Lower leg skin (tissue), 4 donors: ENCODE measurements around the gene RIOX2. TPM values are rescaled to one million over a fixed set of nuclear protein-coding genes. Genes with fewer than 3 reads are reported as not detected.

Source experiments
- DNase-seq, 2 donors: peaks; one replicate each; pipeline ENCODE4 v3.0.0-alpha.2; 2019; ENCODE audit warnings: low spot score in 2 of 2
- H3K4me3 ChIP-seq: fragments of 200-600 bp; sonication (generic); 2 replicates; pipeline ENCODE4 v1.5.1; 2017; ENCODE audit warnings: mild to moderate bottlenecking, low read depth; ENCODE audit not compliant: poor library complexity, severe bottlenecking
- POLR2A ChIP-seq, 2 donors: fragments of 450-650 bp; IDR thresholded peaks; one replicate each; pipeline ENCODE4 v1.6.1; 2016 to 2017; ENCODE audit warnings: antibody characterized with exemption in 2 of 2, mild to moderate bottlenecking in 1 of 2, moderate library complexity in 1 of 2
- WGBS, 2 donors: methylation state at CpG; one replicate each; pipeline ENCODE4 v1.1.5; 2018; 5-methylcytosine and 5-hydroxymethylcytosine counted together
- intact Hi-C: fragments of 100-400 bp; cut with DNase I; formaldehyde crosslinking; loops from one replicate; pipeline ENCODE4 v1.15.0; 2023; ENCODE audit warnings: low total_unique reads
- total RNA-seq, 4 donors: library from RNA; depleted of rRNA; stranded (reverse); fragments of >200 nt; gene quantifications; one replicate each; pipeline ENCODE4 v1.1.0, GENCODE V29; 2016
- TF ChIP-seq, protein P1 (sequence below), 3 donors: fragments of 450-650 bp; IDR thresholded peaks; one replicate each; pipeline ENCODE4 v1.5.1; 2016; ENCODE audit warnings: antibody characterized with exemption in 3 of 3, mild to moderate bottlenecking in 3 of 3, moderate library complexity in 2 of 3

RIOX2 gene
- total RNA-seq, 4 donors from 2014 or later: 37.6 to 42.5 (median 40.7) TPM

DNA sequence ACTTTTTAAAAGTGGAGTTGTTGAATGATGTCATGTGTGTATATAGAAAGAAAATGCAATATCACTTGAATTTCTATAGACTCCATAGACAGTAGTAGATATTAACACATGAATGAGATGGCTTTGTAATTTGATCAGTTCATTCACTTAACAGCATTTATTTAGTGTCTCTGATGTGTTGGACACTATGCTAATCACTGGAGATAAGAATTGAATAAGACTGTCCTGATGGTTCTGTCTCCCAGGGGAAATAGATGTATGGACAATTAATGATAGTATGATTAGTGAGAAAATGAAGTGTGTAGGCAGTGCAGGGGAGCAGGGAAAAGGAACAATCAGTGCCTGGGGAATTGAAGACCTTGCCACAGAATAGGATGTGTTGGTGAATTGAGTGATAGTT lies 72.9 kb downstream of the RIOX2 start:
- TF ChIP-seq, protein P1, sequence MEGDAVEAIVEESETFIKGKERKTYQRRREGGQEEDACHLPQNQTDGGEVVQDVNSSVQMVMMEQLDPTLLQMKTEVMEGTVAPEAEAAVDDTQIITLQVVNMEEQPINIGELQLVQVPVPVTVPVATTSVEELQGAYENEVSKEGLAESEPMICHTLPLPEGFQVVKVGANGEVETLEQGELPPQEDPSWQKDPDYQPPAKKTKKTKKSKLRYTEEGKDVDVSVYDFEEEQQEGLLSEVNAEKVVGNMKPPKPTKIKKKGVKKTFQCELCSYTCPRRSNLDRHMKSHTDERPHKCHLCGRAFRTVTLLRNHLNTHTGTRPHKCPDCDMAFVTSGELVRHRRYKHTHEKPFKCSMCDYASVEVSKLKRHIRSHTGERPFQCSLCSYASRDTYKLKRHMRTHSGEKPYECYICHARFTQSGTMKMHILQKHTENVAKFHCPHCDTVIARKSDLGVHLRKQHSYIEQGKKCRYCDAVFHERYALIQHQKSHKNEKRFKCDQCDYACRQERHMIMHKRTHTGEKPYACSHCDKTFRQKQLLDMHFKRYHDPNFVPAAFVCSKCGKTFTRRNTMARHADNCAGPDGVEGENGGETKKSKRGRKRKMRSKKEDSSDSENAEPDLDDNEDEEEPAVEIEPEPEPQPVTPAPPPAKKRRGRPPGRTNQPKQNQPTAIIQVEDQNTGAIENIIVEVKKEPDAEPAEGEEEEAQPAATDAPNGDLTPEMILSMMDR (IDR thresholded peaks at IDR 0.05): no peak
- TF ChIP-seq POLR2A (IDR thresholded peaks at IDR 0.05): no peak
- no peak overlapping the region for H3K4me3 ChIP-seq
- intact Hi-C loops: no loop called here
- DNase-seq: no peak

DNA sequence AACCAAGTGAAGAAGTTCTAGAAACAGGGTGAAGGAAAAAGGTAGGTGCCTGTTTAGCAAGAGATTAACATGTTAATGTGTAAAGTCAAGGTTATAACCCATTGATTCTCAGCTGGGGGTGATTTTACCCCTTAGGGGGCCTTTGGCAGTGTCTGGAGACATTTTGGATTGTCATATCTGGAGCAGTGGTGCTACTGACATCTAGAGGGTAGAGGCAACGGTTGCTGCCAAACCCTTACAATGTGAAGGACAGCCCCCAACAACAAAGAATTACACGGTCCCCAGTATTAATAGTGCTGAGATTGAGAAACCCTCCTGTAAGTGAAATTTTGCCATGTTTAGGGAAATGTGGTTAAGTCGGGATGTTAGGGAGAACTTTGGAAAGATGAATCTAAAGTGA lies 75.7 kb downstream of the RIOX2 start:
- DNase-seq: no peak
- 86 to 93% methylated on average over 3 of the region's 3 CpGs for WGBS, 2 donors
- no peak overlapping the region for H3K4me3 ChIP-seq
- no peak for TF ChIP-seq POLR2A (IDR thresholded peaks at IDR 0.05)
- TF ChIP-seq, protein P1 (IDR thresholded peaks at IDR 0.05): no peak
- intact Hi-C loops: no loop called here

- no peak for DNase-seq
- WGBS, 2 donors: 92 to 96% methylated on average over 1 of the region's 1 CpG
- H3K4me3 ChIP-seq: no peak overlapping the region
- intact Hi-C loops: no loop called here
- TF ChIP-seq POLR2A (IDR thresholded peaks at IDR 0.05): no peak
- TF ChIP-seq, protein P1 (IDR thresholded peaks at IDR 0.05): no peak
Observed at GRCh38 chr3:97896129-97896528, 76.1 kb downstream of the RIOX2 start.

GRCh38 chr3:97895216-97895615 lies 77.0 kb downstream of the RIOX2 start:
- TF ChIP-seq, protein P1 (IDR thresholded peaks at IDR 0.05): no peak
- no peak for TF ChIP-seq POLR2A (IDR thresholded peaks at IDR 0.05)
- intact Hi-C loops: no loop called here
- 91% methylated on average over 3 of the region's 3 CpGs for WGBS, 2 donors
- no peak for DNase-seq
- H3K4me3 ChIP-seq: no peak overlapping the region

DNA sequence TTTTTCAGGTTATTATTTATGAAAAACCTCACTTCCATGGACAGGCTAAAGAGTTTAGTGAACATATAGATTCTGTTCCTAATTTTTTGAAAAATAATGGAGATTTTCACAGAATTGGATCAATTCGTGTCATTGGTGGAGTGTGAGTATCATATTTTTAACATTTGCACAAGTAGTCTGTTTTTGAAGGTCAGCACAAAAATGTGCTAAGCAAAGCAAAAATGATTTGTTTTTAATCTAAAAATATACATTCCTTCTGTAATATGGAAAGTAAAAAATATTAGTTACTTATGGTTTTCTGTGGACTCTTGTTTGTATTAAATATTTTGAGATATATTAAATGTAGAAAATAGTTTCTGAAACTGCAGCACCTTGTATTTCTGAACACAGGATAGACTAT lies 79.4 kb downstream of the RIOX2 start:
- H3K4me3 ChIP-seq: no peak overlapping the region
- DNase-seq: no peak
- 87 to 92% methylated on average over 1 of the region's 1 CpG for WGBS, 2 donors
- TF ChIP-seq, protein P1 (IDR thresholded peaks at IDR 0.05): no peak
- no peak for TF ChIP-seq POLR2A (IDR thresholded peaks at IDR 0.05)
- intact Hi-C loops: no loop called here

Other genes with a start within 250 kb of the RIOX2 start
- gene ARL6, start 207.7 kb downstream of the RIOX2 start, total RNA-seq: 1 to 10 TPM; 4.5 to 6.4 (median 5.6) TPM
- gene CRYBG3, start 150.4 kb downstream of the RIOX2 start, total RNA-seq: 10 to 100 TPM; 27.9 to 35.4 (median 31.9) TPM
- gene GABRR3, start 62.9 kb upstream of the RIOX2 start, total RNA-seq: not detected
- gene OR5AC2, start 114.7 kb upstream of the RIOX2 start, total RNA-seq: not detected
- gene OR5H1, start 158.3 kb upstream of the RIOX2 start, total RNA-seq: not detected
- gene OR5H14, start 175.0 kb upstream of the RIOX2 start, total RNA-seq: not detected
- gene OR5H15, start 194.3 kb upstream of the RIOX2 start, total RNA-seq: not detected